LoVo (cell line): ENCODE measurements around the gene CLIC1.

Experiments used
- DNase-seq: peaks from one replicate; pipeline ENCODE4 v3.0.0-alpha.2; 2016; ENCODE audit warnings: low spot score

Gene CLIC1

GRCh38 chr6:31768363-31769257, 32.3 kb upstream of the CLIC1 start:
- no peak for DNase-seq

- DNase-seq = no peak
These were observed 30.8 kb upstream of the CLIC1 start for GRCh38 chr6:31767096-31767645.

- DNase-seq = no peak
These were observed 29.8 kb upstream of the CLIC1 start for GRCh38 chr6:31765910-31766794.

- DNase-seq = no peak
These were observed 29.2 kb upstream of the CLIC1 start for GRCh38 chr6:31765559-31765909.

- DNase-seq = no peak
These were observed 27.9 kb upstream of the CLIC1 start for GRCh38 chr6:31764198-31764597.

- no peak for DNase-seq
These were observed 27.2 kb upstream of the CLIC1 start for GRCh38 chr6:31763619-31763940.

- no peak for DNase-seq
These were observed 26.7 kb upstream of the CLIC1 start for GRCh38 chr6:31762878-31763618.

- no peak for DNase-seq
These were observed 26.0 kb upstream of the CLIC1 start, which contains the start of gene SAPCD1 for GRCh38 chr6:31762356-31762755. SAPCD1 (plus strand) TSS chr6:31762656; CDS start chr6:31763055, 399 bp downstream.

GRCh38 chr6:31761343-31761742, 25.0 kb upstream of the CLIC1 start:
- DNase-seq = no peak

GRCh38 chr6:31760790-31761189, 24.5 kb upstream of the CLIC1 start:
- no peak for DNase-seq

- no peak for DNase-seq
These were observed 22.0 kb upstream of the CLIC1 start for GRCh38 chr6:31758281-31758680.

- no peak for DNase-seq
These were observed 16.5 kb upstream of the CLIC1 start for GRCh38 chr6:31752739-31753319.

- no peak for DNase-seq
These were observed 14.2 kb upstream of the CLIC1 start for GRCh38 chr6:31750411-31751022.

- DNase-seq = no peak
These were observed 13.1 kb upstream of the CLIC1 start for GRCh38 chr6:31749301-31750036.

GRCh38 chr6:31744422-31744821, 8.1 kb upstream of the CLIC1 start:
- no peak for DNase-seq

- DNase-seq = no peak
These were observed 6.6 kb upstream of the CLIC1 start for GRCh38 chr6:31742894-31743293.

GRCh38 chr6:31741815-31742214, 5.5 kb upstream of the CLIC1 start:
- no peak for DNase-seq

- no peak for DNase-seq
These were observed 4.3 kb upstream of the CLIC1 start for GRCh38 chr6:31740397-31741223.

- DNase-seq = peak; percentile 99
These were observed 3.5 kb upstream of the CLIC1 start, which contains the start of gene MSH5 for GRCh38 chr6:31739639-31740396. MSH5 (plus strand) TSS chr6:31740005; CDS start chr6:31740467, 462 bp downstream.
